ENCODE results near the gene POLR3K. TPM values are rescaled to one million over a fixed set of nuclear protein-coding genes. Genes with fewer than 3 reads are reported as not detected.

POLR3K gene
- total and polyA plus RNA-seq, 4 donors = 2.8 to 9.8 (median 7.4) TPM

GRCh38 chr16:71540-72401, 18.4 kb upstream of the POLR3K start:
- H3K9me3 ChIP-seq (ENCODE audit: control insufficient read depth in 4 of 4, low read length in 3 of 4) = no peaks in the 10 kb centered on the region
- peak; percentile 19 for TF ChIP-seq SP1 (IDR thresholded peaks at IDR 0.05)
- no peak for TF ChIP-seq ZBTB33 (IDR thresholded peaks at IDR 0.05)
- H3K4me1 ChIP-seq (ENCODE audit: control insufficient read depth in 4 of 4, insufficient read depth in 4 of 4, low read length in 3 of 4) = peaks cover 5 to 24% (median 15%) of the 10 kb centered on the region in 4 donors
- no peak for DNase-seq (ENCODE audit: low spot score)
- peak overlapping the region; percentile 30 to 62 (median 56) for H3K4me3 ChIP-seq (ENCODE audit: low read depth in 1 of 3, low read length in 3 of 3)
- peak overlapping the region in 1 of 2 donors; percentile 13 for H3K9ac ChIP-seq (ENCODE audit: low read depth in 1 of 2, low read length in 2 of 2)
- no peaks in the 10 kb centered on the region for H3K27me3 ChIP-seq (ENCODE audit: control insufficient read depth in 4 of 4, insufficient read depth in 4 of 4, low read length in 3 of 4)
- peak overlapping the region; percentile 32 to 39 for H3K27ac ChIP-seq (ENCODE audit: low read depth in 1 of 2, low read length in 2 of 2)
- no peaks in the 10 kb centered on the region for H3K36me3 ChIP-seq (ENCODE audit: control insufficient read depth in 4 of 4, insufficient read depth in 3 of 4, low read depth in 1 of 4, low read length in 3 of 4)
- 14% methylated on average over 57 of the region's 57 CpGs for WGBS

- Histone ChIP-seq H3K27ac (ENCODE audit: low read depth in 1 of 2, low read length in 2 of 2) (peak overlapping the region in 1 of 2 donors; percentile 2), H3K9me3 (ENCODE audit: control insufficient read depth in 4 of 4, low read length in 3 of 4) (no peaks in the 10 kb centered on the region), H3K36me3 (ENCODE audit: control insufficient read depth in 4 of 4, insufficient read depth in 3 of 4, low read depth in 1 of 4, low read length in 3 of 4) (no peaks in the 10 kb centered on the region), H3K4me3 (ENCODE audit: low read depth in 1 of 3, low read length in 3 of 3) (peak overlapping the region in 1 of 3 donors; percentile 62), H3K27me3 (ENCODE audit: control insufficient read depth in 4 of 4, insufficient read depth in 4 of 4, low read length in 3 of 4) (no peaks in the 10 kb centered on the region), H3K9ac (ENCODE audit: low read depth in 1 of 2, low read length in 2 of 2) (peak overlapping the region in 1 of 2 donors; percentile 13), H3K4me1 (ENCODE audit: control insufficient read depth in 4 of 4, insufficient read depth in 4 of 4, low read length in 3 of 4) (peaks cover 3 to 23% (median 13%) of the 10 kb centered on the region in 4 donors)
- no peak for DNase-seq (ENCODE audit: low spot score)
- WGBS = 77% methylated on average over 5 of the region's 5 CpGs
- no peak for TF ChIP-seq EGR1 (IDR thresholded peaks at IDR 0.05; ENCODE audit: low read depth in 2 of 2)
- no peak for TF ChIP-seq ATF3 (IDR thresholded peaks at IDR 0.05)
- TF ChIP-seq FOXA2 (IDR thresholded peaks at IDR 0.05) = no peak
- TF ChIP-seq YY1 (IDR thresholded peaks at IDR 0.05) = no peak
- no peak for TF ChIP-seq REST (IDR thresholded peaks at IDR 0.05)
- no peak for TF ChIP-seq FOXA1 (IDR thresholded peaks at IDR 0.05)
- TF ChIP-seq GABPA (IDR thresholded peaks at IDR 0.05 in 1 of 2, conservative IDR thresholded peaks at IDR 0.05 in 1 of 2) = no peak
- TF ChIP-seq RXRA (IDR thresholded peaks at IDR 0.05) = no peak
- no peak for TF ChIP-seq TAF1 (conservative IDR thresholded peaks at IDR 0.05)
- TF ChIP-seq SP1 (IDR thresholded peaks at IDR 0.05) = no peak
- no peak for TF ChIP-seq NR2F2 (IDR thresholded peaks at IDR 0.05)
- TF ChIP-seq JUND (IDR thresholded peaks at IDR 0.05) = no peak
- TF ChIP-seq HNF4G (IDR thresholded peaks at IDR 0.05) = no peak
- TF ChIP-seq ZBTB33 (IDR thresholded peaks at IDR 0.05) = no peak
- no peak for TF ChIP-seq CTCF (IDR thresholded peaks at IDR 0.05; ENCODE audit: low read depth, low read length, missing input control)
- TF ChIP-seq RAD21 (IDR thresholded peaks at IDR 0.05) = no peak
- TF ChIP-seq MAX (IDR thresholded peaks at IDR 0.05) = no peak
These were observed 17.8 kb upstream of the POLR3K start for GRCh38 chr16:71210-71539.

Measured in liver (tissue), 9 donors.